Measurements from ENCODE around the gene PACSIN2. TPM values are rescaled to one million over a fixed set of nuclear protein-coding genes. Genes with fewer than 3 reads are reported as not detected.

PACSIN2 gene
- total RNA-seq, 1 experiment from 2014 or later = 8.3 TPM

- Histone ChIP-seq H3K4me3 (ENCODE audit: low read length) (no peak overlapping the region), H3K4me1 (ENCODE audit: low read length) (no peaks in the 10 kb centered on the region), H3K4me2 (ENCODE audit: low read depth, low read length, poor library complexity, severe bottlenecking) (no peak overlapping the region), H3K79me2 (ENCODE audit: low read length) (no peaks in the 10 kb centered on the region), H3K27ac (ENCODE audit: low read length) (no peak overlapping the region), H4K20me1 (ENCODE audit: insufficient read depth, low read depth, low read length) (peaks cover 25% of the 10 kb centered on the region; the same call in 1 of the 2 replicates), H3K9me2 (replicated peaks; ENCODE audit: insufficient read depth, low read length) (no peaks in the 10 kb centered on the region), H2AFZ (ENCODE audit: low read length) (no peak overlapping the region), H3K9me3 (ENCODE audit: low read length) (no peaks in the 10 kb centered on the region), H3K36me3 (ENCODE audit: insufficient read depth, low read length) (no peaks in the 10 kb centered on the region), H3K9ac (ENCODE audit: low read length) (no peak overlapping the region), H3K27me3 (ENCODE audit: low read length) (no peaks in the 10 kb centered on the region)
- no peak for DNase-seq
Observed at GRCh38 chr22:42907404-42908373, 107.3 kb downstream of the PACSIN2 start.

GRCh38 chr22:42906605-42907348 lies 108.2 kb downstream of the PACSIN2 start:
- H3K9ac ChIP-seq (ENCODE audit: low read length) = no peak overlapping the region
- no peaks in the 10 kb centered on the region for H3K9me3 ChIP-seq (ENCODE audit: low read length)
- H2AFZ ChIP-seq (ENCODE audit: low read length) = no peak overlapping the region
- no peak overlapping the region for H3K4me3 ChIP-seq (ENCODE audit: low read length)
- H3K27ac ChIP-seq (ENCODE audit: low read length) = no peak overlapping the region
- no peak overlapping the region for H3K4me2 ChIP-seq (ENCODE audit: low read depth, low read length, poor library complexity, severe bottlenecking)
- no peaks in the 10 kb centered on the region for H3K4me1 ChIP-seq (ENCODE audit: low read length)
- H3K79me2 ChIP-seq (ENCODE audit: low read length) = no peaks in the 10 kb centered on the region
- no peaks in the 10 kb centered on the region for H3K9me2 ChIP-seq (replicated peaks; ENCODE audit: insufficient read depth, low read length)
- no peaks in the 10 kb centered on the region for H3K27me3 ChIP-seq (ENCODE audit: low read length)
- no peaks in the 10 kb centered on the region for H3K36me3 ChIP-seq (ENCODE audit: insufficient read depth, low read length)
- no peak for DNase-seq
- H4K20me1 ChIP-seq (ENCODE audit: insufficient read depth, low read depth, low read length) = peaks cover 18% of the 10 kb centered on the region; the same call in 1 of the 2 replicates

- Histone ChIP-seq H3K27me3 (ENCODE audit: low read length) (no peaks in the 10 kb centered on the region), H3K36me3 (ENCODE audit: insufficient read depth, low read length) (no peaks in the 10 kb centered on the region), H3K4me3 (ENCODE audit: low read length) (no peak overlapping the region), H3K9me3 (ENCODE audit: low read length) (no peaks in the 10 kb centered on the region), H3K9ac (ENCODE audit: low read length) (no peak overlapping the region), H4K20me1 (ENCODE audit: insufficient read depth, low read depth, low read length) (peaks cover 19% of the 10 kb centered on the region; the same call in 1 of the 2 replicates), H3K9me2 (replicated peaks; ENCODE audit: insufficient read depth, low read length) (no peaks in the 10 kb centered on the region), H2AFZ (ENCODE audit: low read length) (no peak overlapping the region), H3K4me2 (ENCODE audit: low read depth, low read length, poor library complexity, severe bottlenecking) (no peak overlapping the region), H3K4me1 (ENCODE audit: low read length) (no peaks in the 10 kb centered on the region), H3K27ac (ENCODE audit: low read length) (no peak overlapping the region), H3K79me2 (ENCODE audit: low read length) (no peaks in the 10 kb centered on the region)
- DNase-seq = no peak
Observed at GRCh38 chr22:42905702-42906183, 109.2 kb downstream of the PACSIN2 start.

- H3K27ac ChIP-seq (ENCODE audit: low read length) = no peak overlapping the region
- H3K9ac ChIP-seq (ENCODE audit: low read length) = no peak overlapping the region
- H3K9me2 ChIP-seq (replicated peaks; ENCODE audit: insufficient read depth, low read length) = no peaks in the 10 kb centered on the region
- no peaks in the 10 kb centered on the region for H3K27me3 ChIP-seq (ENCODE audit: low read length)
- H3K79me2 ChIP-seq (ENCODE audit: low read length) = no peaks in the 10 kb centered on the region
- H3K4me3 ChIP-seq (ENCODE audit: low read length) = no peak overlapping the region
- DNase-seq = no peak
- H3K4me2 ChIP-seq (ENCODE audit: low read depth, low read length, poor library complexity, severe bottlenecking) = no peak overlapping the region
- no peaks in the 10 kb centered on the region for H3K9me3 ChIP-seq (ENCODE audit: low read length)
- no peaks in the 10 kb centered on the region for H3K4me1 ChIP-seq (ENCODE audit: low read length)
- H2AFZ ChIP-seq (ENCODE audit: low read length) = no peak overlapping the region
- no peaks in the 10 kb centered on the region for H3K36me3 ChIP-seq (ENCODE audit: insufficient read depth, low read length)
- peaks cover 15% of the 10 kb centered on the region; the same call in 1 of the 2 replicates for H4K20me1 ChIP-seq (ENCODE audit: insufficient read depth, low read depth, low read length)
Observed at GRCh38 chr22:42905217-42905616, 109.7 kb downstream of the PACSIN2 start.

- Histone ChIP-seq H3K4me3 (ENCODE audit: low read length) (no peak overlapping the region), H3K36me3 (ENCODE audit: insufficient read depth, low read length) (no peaks in the 10 kb centered on the region), H4K20me1 (ENCODE audit: insufficient read depth, low read depth, low read length) (peaks cover 13% of the 10 kb centered on the region; the same call in 1 of the 2 replicates), H3K9me3 (ENCODE audit: low read length) (no peaks in the 10 kb centered on the region), H3K9ac (ENCODE audit: low read length) (no peak overlapping the region), H3K79me2 (ENCODE audit: low read length) (no peaks in the 10 kb centered on the region), H3K4me1 (ENCODE audit: low read length) (no peaks in the 10 kb centered on the region), H3K4me2 (ENCODE audit: low read depth, low read length, poor library complexity, severe bottlenecking) (no peak overlapping the region), H3K9me2 (replicated peaks; ENCODE audit: insufficient read depth, low read length) (no peaks in the 10 kb centered on the region), H3K27me3 (ENCODE audit: low read length) (no peaks in the 10 kb centered on the region), H3K27ac (ENCODE audit: low read length) (no peak overlapping the region), H2AFZ (ENCODE audit: low read length) (no peak overlapping the region)
- no peak for DNase-seq
Observed at GRCh38 chr22:42904050-42904449, 110.9 kb downstream of the PACSIN2 start.

- Histone ChIP-seq H3K9ac (ENCODE audit: low read length) (no peak overlapping the region), H3K79me2 (ENCODE audit: low read length) (no peaks in the 10 kb centered on the region), H3K9me2 (replicated peaks; ENCODE audit: insufficient read depth, low read length) (no peaks in the 10 kb centered on the region), H3K27ac (ENCODE audit: low read length) (no peak overlapping the region), H3K4me3 (ENCODE audit: low read length) (no peak overlapping the region), H3K9me3 (ENCODE audit: low read length) (no peaks in the 10 kb centered on the region), H3K36me3 (ENCODE audit: insufficient read depth, low read length) (no peaks in the 10 kb centered on the region), H3K4me2 (ENCODE audit: low read depth, low read length, poor library complexity, severe bottlenecking) (no peak overlapping the region), H3K27me3 (ENCODE audit: low read length) (no peaks in the 10 kb centered on the region), H3K4me1 (ENCODE audit: low read length) (no peaks in the 10 kb centered on the region), H4K20me1 (ENCODE audit: insufficient read depth, low read depth, low read length) (peaks cover 13% of the 10 kb centered on the region; the same call in 1 of the 2 replicates), H2AFZ (ENCODE audit: low read length) (no peak overlapping the region)
- DNase-seq = no peak
Observed at GRCh38 chr22:42902875-42903510, 112.0 kb downstream of the PACSIN2 start.

GRCh38 chr22:42901790-42902508 lies 113.0 kb downstream of the PACSIN2 start:
- no peak overlapping the region for H3K4me3 ChIP-seq (ENCODE audit: low read length)
- no peak overlapping the region for H3K4me2 ChIP-seq (ENCODE audit: low read depth, low read length, poor library complexity, severe bottlenecking)
- H3K36me3 ChIP-seq (ENCODE audit: insufficient read depth, low read length) = no peaks in the 10 kb centered on the region
- DNase-seq = peak; percentile 59
- no peaks in the 10 kb centered on the region for H3K27me3 ChIP-seq (ENCODE audit: low read length)
- no peaks in the 10 kb centered on the region for H3K79me2 ChIP-seq (ENCODE audit: low read length)
- H3K9ac ChIP-seq (ENCODE audit: low read length) = no peak overlapping the region
- H3K27ac ChIP-seq (ENCODE audit: low read length) = no peak overlapping the region
- H3K4me1 ChIP-seq (ENCODE audit: low read length) = no peaks in the 10 kb centered on the region
- H3K9me3 ChIP-seq (ENCODE audit: low read length) = no peaks in the 10 kb centered on the region
- H2AFZ ChIP-seq (ENCODE audit: low read length) = no peak overlapping the region
- H3K9me2 ChIP-seq (replicated peaks; ENCODE audit: insufficient read depth, low read length) = no peaks in the 10 kb centered on the region
- peaks cover 13% of the 10 kb centered on the region; the same call in 1 of the 2 replicates for H4K20me1 ChIP-seq (ENCODE audit: insufficient read depth, low read depth, low read length)

All from Karpas-422 (cell line).